ENCODE measurements around the gene DEPP1. TPM values are rescaled to one million over a fixed set of nuclear protein-coding genes. Genes with fewer than 3 reads are reported as not detected.

Gene DEPP1
- total and polyA plus RNA-seq, 2 of the 13 experiments (the other 11 are each of a cell fraction or from before 2014, with no cell fraction given): 14.8 to 270 TPM

GRCh38 chr10:44955413-44956070 is 23.1 kb downstream of the DEPP1 start:
- no TSS peak for BruUV-seq (replicated peaks)
- Histone ChIP-seq H4K20me1 (ENCODE audit: insufficient read depth, low read length) (no peaks in the 10 kb centered on the region), H3K9me3 (ENCODE audit: low read length) (no peaks in the 10 kb centered on the region), H3K4me3 (replicated peaks in 1 of 3; ENCODE audit: insufficient read depth in 1 of 3, low read depth in 2 of 3, low read length in 3 of 3) (no peak overlapping the region), H3K27me3 (ENCODE audit: control insufficient read depth in 1 of 2, insufficient read depth in 2 of 2, low read length in 2 of 2) (no peaks in the 10 kb centered on the region; a peak in 1 of 5 replicates), H3K4me1 (ENCODE audit: insufficient read depth, low read length) (peaks cover 66% of the 10 kb centered on the region), H3K4me2 (ENCODE audit: low read depth, low read length) (no peak overlapping the region), H3K79me2 (ENCODE audit: insufficient read depth, low read length) (peaks cover 20% of the 10 kb centered on the region), H3K27ac (ENCODE audit: extremely low read length, insufficient read depth, low read length) (no peak overlapping the region), H3K36me3 (replicated peaks in 1 of 2; ENCODE audit: control insufficient read depth in 1 of 2, insufficient read depth in 2 of 2, low read length in 2 of 2) (0 out of 5 replicates have a peak, but pooled peaks cover 0 to 6% of the 10 kb centered on the region in 2 experiments), H2AFZ (ENCODE audit: low read length) (no peak overlapping the region), H3K9ac (ENCODE audit: insufficient read depth, low read depth, low read length) (no peak overlapping the region)
- no peak for DNase-seq (ENCODE audit: low spot score)
- ATAC-seq: no peak
- no peak for TF ChIP-seq HOXA9 (CRISPR knock-in tag; IDR thresholded peaks at IDR 0.05; ENCODE audit: borderline replicate concordance)
- no peak for TF ChIP-seq SPEN (CRISPR knock-in tag; IDR thresholded peaks at IDR 0.05; ENCODE audit: low read depth)
- no peak for TF ChIP-seq NFE2L1 (CRISPR knock-in tag; IDR thresholded peaks at IDR 0.05; ENCODE audit: borderline replicate concordance)
- TF ChIP-seq KAT7 (CRISPR knock-in tag; IDR thresholded peaks at IDR 0.05; ENCODE audit: borderline replicate concordance): no peak
- TF ChIP-seq THAP11 (CRISPR knock-in tag; IDR thresholded peaks at IDR 0.05): no peak
- 97% methylated on average over 8 of the region's 8 CpGs for WGBS (ENCODE audit: low lambda C conversion rate)
- CTCF ChIA-PET (ENCODE audit: low intra/inter-chr PET ratio, low total read pairs): no interaction called here
- in situ Hi-C loops (cut with HindIII; ENCODE audit: extremely low pct_ligation_motif_present, low pct_unique_long_range_greater_than_20kb) (loop anchor here (25.0 kb wide), 1 partner anchor 1543 kb away; the partner anchor contains the start of gene HNRNPF), intact Hi-C loops (cut with micrococcal nuclease; ENCODE audit: unreplicated experiment) (no loop called here)
- no peak for FAIRE-seq
- POLR2A ChIA-PET: interaction anchor here (1.6 kb wide), 1 partner anchor 9 kb away, joined by 4 read pairs; no protein-coding TSS in a partner anchor

DNA sequence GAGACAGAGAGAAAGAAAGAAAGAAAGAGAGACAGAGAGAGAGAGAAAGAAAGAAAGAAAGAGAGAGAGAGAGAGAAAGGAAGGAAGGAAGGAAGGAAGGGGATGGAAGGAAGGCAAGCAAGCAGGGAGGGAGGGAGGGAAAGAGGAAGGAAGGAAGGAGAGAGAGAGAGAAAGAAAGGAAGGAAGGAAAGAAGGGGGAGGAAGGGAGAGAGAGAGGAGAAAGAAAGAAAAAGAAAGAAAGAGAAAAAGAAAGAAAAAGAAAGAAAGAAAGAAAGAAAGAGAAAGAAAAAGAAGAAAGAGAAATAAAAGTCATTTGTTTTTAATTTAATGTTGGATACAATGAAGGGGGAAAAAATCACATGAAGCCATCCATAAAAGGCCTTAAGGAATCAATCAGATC is 23.6 kb downstream of the DEPP1 start:
- intact Hi-C loops (cut with micrococcal nuclease; ENCODE audit: unreplicated experiment) (loop anchor here (5.0 kb wide), 1 partner anchor 698 kb away; no protein-coding TSS in a partner anchor), in situ Hi-C loops (cut with HindIII; ENCODE audit: extremely low pct_ligation_motif_present, low pct_unique_long_range_greater_than_20kb) (loop anchor here (25.0 kb wide), 1 partner anchor 1543 kb away; the partner anchor contains the start of gene HNRNPF)
- H3K4me2 ChIP-seq (ENCODE audit: low read depth, low read length): no peak overlapping the region
- H3K27ac ChIP-seq (ENCODE audit: extremely low read length, insufficient read depth, low read length): no peak overlapping the region
- peaks cover 72% of the 10 kb centered on the region for H3K4me1 ChIP-seq (ENCODE audit: insufficient read depth, low read length)
- H3K36me3 ChIP-seq (replicated peaks in 1 of 2; ENCODE audit: control insufficient read depth in 1 of 2, insufficient read depth in 2 of 2, low read length in 2 of 2): 0 out of 5 replicates have a peak, but pooled peaks cover 0 to 6% of the 10 kb centered on the region in 2 experiments
- ChIA-PET CTCF (ENCODE audit: low intra/inter-chr PET ratio, low total read pairs) (no interaction called here), POLR2A (interaction anchor here (1.2 to 1.6 kb wide), 2 partner anchors 9 to 19 kb away, joined by 3 to 4 read pairs; no protein-coding TSS in a partner anchor)
- FAIRE-seq: no peak
- no peak for ATAC-seq
- no peak for TF ChIP-seq MAF1 (CRISPR knock-in tag; IDR thresholded peaks at IDR 0.05; ENCODE audit: borderline replicate concordance)
- no peak overlapping the region for H3K9ac ChIP-seq (ENCODE audit: insufficient read depth, low read depth, low read length)
- peaks cover 14% of the 10 kb centered on the region for H3K79me2 ChIP-seq (ENCODE audit: insufficient read depth, low read length)
- no peaks in the 10 kb centered on the region for H4K20me1 ChIP-seq (ENCODE audit: insufficient read depth, low read length)
- no peak overlapping the region for H3K4me3 ChIP-seq (replicated peaks in 1 of 3; ENCODE audit: insufficient read depth in 1 of 3, low read depth in 2 of 3, low read length in 3 of 3)
- no peak overlapping the region for H2AFZ ChIP-seq (ENCODE audit: low read length)
- no peaks in the 10 kb centered on the region for H3K9me3 ChIP-seq (ENCODE audit: low read length)
- H3K27me3 ChIP-seq (ENCODE audit: control insufficient read depth in 1 of 2, insufficient read depth in 2 of 2, low read length in 2 of 2): no peaks in the 10 kb centered on the region; a peak in 1 of 5 replicates
- no TSS peak for BruUV-seq (replicated peaks)
- DNase-seq (ENCODE audit: low spot score): no peak
